HEK293T (cell line): ENCODE results near the gene PGS1.

ENCODE experiments used
- ARNT ChIP-seq: fragments of 450-650 bp; IDR thresholded peaks from 2 replicates; pipeline ENCODE4 v1.6.1; 2017; ENCODE audit warnings: mild to moderate bottlenecking
- BHLHE40 ChIP-seq: fragments of 450-650 bp; IDR thresholded peaks from 2 replicates; pipeline ENCODE4 v1.6.1; 2016; ENCODE audit warnings: mild to moderate bottlenecking, moderate library complexity, borderline replicate concordance
- ELF4 ChIP-seq: fragments of 450-650 bp; IDR thresholded peaks from 2 replicates; pipeline ENCODE4 v1.6.1; 2017; ENCODE audit warnings: antibody characterized with exemption
- FOXA1 ChIP-seq: fragments of 450-650 bp; IDR thresholded peaks from 2 replicates; pipeline ENCODE4 v1.6.1; 2016; ENCODE audit warnings: mild to moderate bottlenecking
- FOXK2 ChIP-seq: fragments of 450-650 bp; IDR thresholded peaks from 2 replicates; pipeline ENCODE4 v1.6.1; 2016; ENCODE audit warnings: mild to moderate bottlenecking
- HDGF ChIP-seq: fragments of 450-650 bp; IDR thresholded peaks from 2 replicates; pipeline ENCODE4 v1.6.1; 2017; ENCODE audit warnings: antibody characterized with exemption, borderline replicate concordance
- NFRKB ChIP-seq: fragments of 450-650 bp; IDR thresholded peaks from 2 replicates; pipeline ENCODE4 v1.6.1; 2016; ENCODE audit warnings: mild to moderate bottlenecking, moderate library complexity
- SUZ12 ChIP-seq: fragments of 450-650 bp; IDR thresholded peaks from 2 replicates; pipeline ENCODE4 v1.6.1; 2016; ENCODE audit warnings: mild to moderate bottlenecking

DNA sequence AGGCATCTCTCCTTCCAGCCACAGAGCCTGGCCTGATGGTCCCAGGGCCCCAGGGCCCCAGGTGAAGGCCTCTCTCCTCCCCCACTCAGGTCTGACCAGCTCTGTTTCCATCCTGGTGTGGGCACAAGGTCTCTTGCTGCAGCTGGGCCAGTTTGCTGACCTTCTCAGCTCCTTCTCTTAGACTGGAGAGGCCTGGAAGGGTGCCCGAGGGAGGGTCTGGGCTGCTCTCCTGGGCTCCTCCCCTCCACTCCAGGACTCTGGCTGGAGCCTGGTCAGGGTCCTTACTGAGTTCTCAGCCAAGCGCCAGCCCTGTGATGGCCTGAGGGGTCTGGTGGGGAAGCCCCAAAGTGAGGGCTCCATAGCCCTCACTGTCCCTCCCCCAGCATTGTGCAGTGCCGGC, 31.0 kb upstream of the PGS1 start:
- TF ChIP-seq BHLHE40 (no peak), FOXA1 (no peak), HDGF (no peak), SUZ12 (no peak), ELF4 (no peak), ARNT (no peak), FOXK2 (no peak), NFRKB (no peak)
